Activated T-helper 9 cell treated with anti-CD3 and anti-CD28 coated beads, Interleukin-2, amount 50 U/mL, for 16 hours (primary cell): ENCODE results near the gene SNED1.
A peak's percentile ranks its signal among the peaks of the same experiment; 100 is the strongest.

Experiments used
- DNase-seq: peaks from one replicate; pipeline ENCODE4 v3.0.0-alpha.2; 2020; ENCODE audit warnings: low read depth

The SNED1 gene

GRCh38 chr2:241029599-241030332 is 31.3 kb downstream of the SNED1 start:
- no peak for DNase-seq

- no peak for DNase-seq
Observed at GRCh38 chr2:241030333-241030680, 31.9 kb downstream of the SNED1 start.

DNA sequence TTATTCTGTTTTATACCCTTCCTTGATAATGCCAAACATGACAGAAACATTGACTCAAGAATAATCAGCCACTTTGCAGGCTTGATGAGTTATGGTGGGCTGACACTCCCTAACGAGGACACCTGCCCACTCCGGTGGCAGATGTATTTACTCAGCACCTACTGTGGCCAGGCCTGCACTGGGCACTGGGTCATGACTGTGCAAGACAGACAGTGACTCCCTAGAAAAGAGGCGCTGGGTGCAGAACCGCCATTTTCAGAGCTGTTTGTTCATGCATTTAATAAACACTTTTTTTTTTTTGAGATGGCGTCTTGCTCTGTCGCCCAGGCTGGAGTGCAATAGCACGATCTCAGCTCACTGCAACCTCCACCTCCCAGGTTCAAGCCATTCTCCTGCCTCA is 32.5 kb downstream of the SNED1 start:
- DNase-seq = no peak

DNA sequence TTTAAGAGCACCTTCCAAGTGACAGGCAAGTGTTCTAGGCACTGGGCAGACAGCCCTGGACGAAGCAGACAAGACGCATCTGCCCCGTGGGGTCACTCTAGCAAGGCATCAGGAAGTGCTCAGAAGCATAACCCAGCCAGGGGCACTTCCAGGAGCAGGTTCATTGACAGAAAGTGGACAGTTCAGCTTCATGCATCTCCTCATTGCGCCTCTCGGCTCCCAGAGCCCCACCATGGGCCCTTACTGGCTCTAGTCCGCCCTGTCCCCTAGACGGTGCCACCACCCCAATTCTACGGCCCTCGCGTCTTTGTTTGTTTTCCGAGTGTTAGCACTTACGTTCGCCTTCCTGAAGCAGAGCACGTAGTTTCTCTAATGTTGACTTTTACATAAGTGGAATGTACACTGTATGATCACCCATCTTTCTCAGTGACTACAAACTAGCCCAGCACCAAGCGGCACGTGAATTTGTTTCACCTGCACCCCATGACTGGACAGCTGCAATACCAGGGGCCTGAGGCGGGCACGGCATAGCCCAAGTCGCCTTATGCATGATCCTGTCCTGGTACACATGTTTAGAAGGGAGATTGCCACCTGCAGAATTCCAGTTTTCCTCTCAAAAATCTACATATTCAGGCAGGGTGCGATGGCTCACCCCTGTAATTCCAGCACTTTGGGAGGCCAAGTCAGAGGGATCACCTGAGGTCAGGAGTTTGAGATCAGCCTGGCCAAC is 33.2 kb downstream of the SNED1 start:
- DNase-seq = no peak

GRCh38 chr2:241033336-241033987 is 35.0 kb downstream of the SNED1 start:
- no peak for DNase-seq

- no peak for DNase-seq
Observed at GRCh38 chr2:241033994-241034393, 35.6 kb downstream of the SNED1 start.

GRCh38 chr2:241034490-241035141 is 36.2 kb downstream of the SNED1 start:
- DNase-seq = no peak

DNA sequence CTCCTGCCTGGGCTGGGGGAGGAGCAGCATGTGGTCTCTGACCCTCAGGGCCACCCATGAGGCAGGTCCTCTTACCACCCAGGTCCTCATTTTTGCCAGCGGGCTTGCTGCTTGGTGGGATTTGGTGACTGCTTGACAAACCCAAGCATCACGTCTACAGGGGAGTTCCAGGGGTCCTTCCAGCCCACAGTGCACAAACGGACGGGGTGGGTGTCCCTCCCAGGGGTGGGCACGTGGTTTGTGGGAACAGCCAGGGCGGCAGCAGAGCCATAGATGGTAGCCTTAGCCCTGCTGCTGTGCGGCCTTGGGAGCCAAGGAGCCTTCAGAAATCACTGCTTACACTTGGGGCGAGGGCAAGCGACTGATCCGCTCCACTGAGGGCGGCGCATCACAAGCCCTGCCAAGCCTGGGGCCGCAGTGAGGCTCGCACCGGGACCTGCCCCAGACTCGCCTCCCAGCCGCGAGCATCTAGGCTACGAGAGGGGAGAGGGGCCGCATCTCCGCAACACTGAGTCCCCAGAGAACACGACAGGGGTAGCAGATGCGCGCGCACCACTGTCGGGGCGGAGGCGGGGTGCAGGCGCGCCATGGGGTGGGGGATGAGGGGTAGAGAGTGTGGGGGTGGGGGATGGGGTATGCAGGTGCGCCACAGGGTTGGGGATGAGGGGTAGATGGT is 36.9 kb downstream of the SNED1 start:
- DNase-seq = peak; percentile 40

DNA sequence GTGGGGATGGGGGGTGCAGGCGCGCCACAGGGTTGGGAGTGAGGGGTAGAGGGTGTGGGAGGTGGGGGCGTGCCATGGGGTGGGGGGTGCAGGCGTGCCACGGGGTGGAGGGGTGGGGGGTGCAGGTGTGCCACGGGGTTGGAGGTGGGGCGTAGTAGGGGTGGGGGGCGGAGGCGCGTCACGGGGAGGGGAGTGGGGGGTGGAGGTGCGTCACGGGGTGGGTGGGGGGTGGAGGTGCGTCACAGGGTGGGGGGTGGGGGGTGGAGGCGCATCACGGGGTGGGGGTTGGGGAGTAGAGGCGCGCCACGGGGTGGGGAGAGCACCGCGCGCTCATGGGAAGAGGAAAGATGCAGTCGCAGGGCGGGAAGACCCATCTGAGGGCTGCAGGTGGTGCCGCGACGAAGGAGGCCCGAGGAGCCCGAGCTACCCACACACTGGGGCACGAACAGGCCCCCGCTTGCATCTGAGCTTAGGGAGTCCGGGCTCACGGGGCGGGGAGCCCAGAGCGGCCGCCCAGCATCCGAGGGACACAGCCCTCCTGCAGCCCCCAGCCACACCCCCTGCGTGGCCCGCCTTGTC is 37.5 kb downstream of the SNED1 start:
- peak; percentile 37 for DNase-seq

DNA sequence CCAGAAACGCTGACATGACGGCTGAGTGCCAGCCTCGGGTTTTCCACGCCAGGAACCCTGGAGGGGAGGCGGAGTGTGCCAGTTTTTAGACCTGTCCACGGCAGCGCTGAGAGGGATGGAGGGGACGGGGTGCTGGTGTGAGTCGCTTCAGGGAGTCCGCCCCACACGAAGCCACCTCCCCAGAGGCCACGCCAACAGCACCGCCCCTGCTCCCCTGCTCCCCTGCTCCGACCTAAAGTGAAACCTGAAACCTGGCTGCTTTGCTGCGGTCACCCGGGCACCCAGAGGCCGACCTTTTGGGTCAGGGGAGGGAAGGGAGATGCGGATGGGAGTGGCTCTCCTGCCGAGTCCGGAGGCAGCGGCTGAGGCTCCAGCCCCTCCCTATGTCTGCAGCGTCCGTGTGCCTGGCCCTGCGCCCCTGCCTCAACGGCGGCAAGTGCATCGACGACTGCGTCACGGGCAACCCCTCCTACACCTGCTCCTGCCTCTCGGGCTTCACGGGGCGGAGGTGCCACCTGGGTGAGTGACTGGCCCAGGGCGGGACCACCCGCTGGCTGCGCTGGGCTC is 38.1 kb downstream of the SNED1 start:
- peak; percentile 36 for DNase-seq

DNA sequence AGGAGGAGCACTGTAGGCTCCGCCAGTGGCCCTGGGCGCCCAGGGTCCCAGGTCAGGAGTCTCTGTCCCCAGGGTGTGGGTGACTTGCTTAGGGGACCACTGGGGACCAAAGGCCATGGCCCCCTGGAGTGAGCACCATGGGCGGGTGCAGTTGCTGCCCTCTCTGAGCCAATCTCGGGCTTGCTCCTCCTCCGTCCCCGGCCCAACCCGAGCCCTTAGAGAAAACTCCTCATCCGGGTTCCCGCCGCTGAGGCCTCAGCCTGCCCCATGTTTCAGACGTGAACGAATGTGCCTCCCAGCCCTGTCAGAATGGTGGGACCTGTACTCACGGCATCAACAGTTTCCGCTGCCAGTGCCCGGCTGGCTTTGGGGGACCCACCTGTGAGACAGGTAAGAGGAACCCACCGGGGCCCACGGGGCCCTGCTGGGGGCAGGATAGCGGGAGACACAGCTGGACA is 38.6 kb downstream of the SNED1 start:
- no peak for DNase-seq

DNA sequence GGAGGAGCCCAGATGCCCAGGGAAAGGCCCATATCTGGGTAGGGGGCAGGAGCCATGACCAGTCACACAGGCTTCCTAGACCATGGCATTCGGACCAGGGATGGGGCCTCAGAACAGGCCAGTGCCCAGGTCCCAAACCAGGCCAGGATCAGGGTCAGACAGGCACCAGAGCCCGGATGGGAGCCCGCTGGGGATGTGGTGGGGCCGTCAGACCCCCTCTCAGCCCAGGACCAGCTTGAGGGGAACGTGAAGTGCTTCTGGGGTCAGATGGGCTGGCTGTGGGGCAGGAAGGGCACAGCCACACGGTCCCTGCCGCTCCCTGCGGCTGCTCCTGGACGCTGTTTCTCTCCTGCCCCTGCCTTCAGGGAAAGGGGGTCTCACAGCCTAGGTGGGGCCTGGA is 39.1 kb downstream of the SNED1 start:
- no peak for DNase-seq

GRCh38 chr2:241038374-241039180 is 40.2 kb downstream of the SNED1 start:
- no peak for DNase-seq

DNA sequence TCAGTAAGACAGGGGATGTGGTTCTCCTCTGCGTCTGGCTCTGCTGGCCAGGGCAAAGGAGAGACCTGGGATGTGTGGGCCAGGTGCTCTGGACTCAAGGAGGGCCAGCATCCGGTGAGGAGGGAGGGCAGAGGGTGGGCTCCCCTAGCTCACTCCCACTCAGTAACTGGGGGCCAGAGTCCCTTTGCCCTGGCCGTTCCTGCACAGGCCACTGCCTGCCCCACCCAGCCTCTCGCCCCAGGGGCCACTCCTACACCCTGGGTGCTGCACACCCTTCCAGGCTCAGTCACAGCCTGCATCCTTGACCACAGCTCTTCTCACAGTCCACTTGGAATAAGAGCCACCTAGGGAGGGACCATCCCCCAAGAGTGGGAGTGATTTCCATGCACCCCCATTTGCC is 41.0 kb downstream of the SNED1 start:
- DNase-seq = no peak

- no peak for DNase-seq
Observed at GRCh38 chr2:241040081-241040803, 41.8 kb downstream of the SNED1 start.

GRCh38 chr2:241041589-241042158 is 43.3 kb downstream of the SNED1 start:
- DNase-seq = no peak

DNA sequence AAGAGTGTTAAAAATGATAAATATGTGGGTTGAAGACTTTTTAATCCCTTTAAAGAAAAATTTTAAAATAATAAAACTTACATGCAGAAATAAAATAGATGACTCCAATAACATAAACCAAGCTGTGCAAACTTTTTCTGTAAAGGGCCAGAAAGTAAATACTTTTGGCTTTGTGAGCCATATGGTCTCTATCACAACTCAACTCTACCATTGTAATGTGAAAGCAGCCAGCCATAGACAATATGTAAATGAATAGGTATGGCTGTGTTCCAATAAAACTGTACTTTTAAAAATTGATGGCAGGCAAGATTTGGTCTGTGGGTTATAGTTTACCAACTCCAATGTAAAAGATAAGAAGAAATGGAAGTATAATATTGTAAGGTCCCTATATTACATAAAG is 45.2 kb downstream of the SNED1 start:
- no peak for DNase-seq

DNA sequence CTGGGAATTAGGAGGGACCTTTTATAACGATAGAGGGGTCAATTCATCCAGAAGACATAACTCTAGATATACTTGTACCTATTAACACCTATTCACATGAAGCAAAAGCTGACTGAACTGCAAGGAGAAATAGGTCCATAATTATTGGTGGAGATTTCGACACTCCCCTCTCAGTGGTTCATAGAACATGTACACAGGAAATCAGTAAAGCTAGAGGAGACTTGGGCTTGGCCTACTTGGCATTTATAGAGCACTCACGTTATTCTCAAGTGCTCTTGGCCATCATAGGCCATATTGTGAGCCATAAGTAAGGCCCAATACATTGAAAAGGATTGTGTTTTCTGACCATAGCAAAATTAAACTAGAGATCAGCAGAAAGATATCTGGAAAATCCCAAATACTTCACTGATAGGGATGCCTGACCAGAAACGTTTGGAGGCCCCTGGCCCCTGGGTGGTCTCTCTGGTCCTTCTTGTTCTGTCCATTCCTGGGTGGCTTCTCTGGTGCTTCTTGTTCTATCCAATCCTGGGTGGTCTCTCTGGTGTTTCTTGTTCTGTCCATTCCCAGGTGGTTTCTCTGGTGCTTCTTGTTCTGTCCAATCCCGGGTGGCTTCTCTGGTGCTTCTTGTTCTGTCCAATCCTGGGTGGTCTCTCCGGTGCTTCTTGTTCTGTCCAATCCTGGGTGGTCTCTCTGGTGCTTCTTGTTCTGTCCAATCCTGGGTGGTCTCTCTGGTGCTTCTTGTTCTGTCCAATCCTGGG is 49.0 kb downstream of the SNED1 start:
- no peak for DNase-seq
